Pancreas (tissue), 10 donors: ENCODE measurements around the gene ARHGEF7. TPM values are rescaled to one million over a fixed set of nuclear protein-coding genes. Genes with fewer than 3 reads are reported as not detected.

Source experiments
- ATAC-seq, 4 donors: fragments of 200-7000 bp; cut with Tn5 transposase; one replicate each; pipeline versions ENCODE4 v1.8.0 to v1.9.1; 2020; ENCODE audit warnings: mild to moderate bottlenecking in 4 of 4, moderate library complexity in 4 of 4
- DNase-seq, 6 donors: peaks; one replicate each; pipeline ENCODE4 v3.0.0-alpha.2; 2020
- FAIRE-seq: peaks from 2 replicates; lab custom pipeline; 2012; peaks lifted over from hg19 to GRCh38; lab: Jason Lieb, UNC
- H3K27ac ChIP-seq, 4 donors: fragments of 200-600 bp; sonication (generic); 1 replicate in 3 of 4; 2 replicates in 1 of 4; pipeline versions ENCODE4 v1.5.0 to v1.8.0; 2020
- H3K27me3 ChIP-seq, 4 donors: fragments of 200-600 bp; one replicate each; pipeline ENCODE4 v1.8.0; 2021
- H3K36me3 ChIP-seq, 3 donors: fragments of 200-600 bp; sonication (generic) in 1 of 3; one replicate each; pipeline versions ENCODE4 v1.5.0 to v1.8.0; 2020 to 2021
- H3K4me1 ChIP-seq, 3 donors: fragments of 200-600 bp; one replicate each; pipeline ENCODE4 v1.8.0; 2021
- H3K4me3 ChIP-seq, 4 donors: fragments of 200-600 bp; sonication (generic) in 2 of 4; one replicate each; pipeline versions ENCODE4 v1.5.0 to v1.8.0; 2020 to 2021
- H3K9me3 ChIP-seq, 4 donors: fragments of 200-600 bp; one replicate each; pipeline ENCODE4 v1.8.0; 2021
- CTCF ChIP-seq, 4 donors: fragments of 200-600 bp; sonication (generic) in 3 of 4; IDR thresholded peaks; one replicate each; pipeline versions ENCODE4 v1.5.0 to v1.8.0; 2021; ENCODE audit warnings: antibody characterized with exemption in 4 of 4
- WGBS, 2 donors: extraction: QIAGEN DNeasy Blood & Tissue Kit; methylation state at CpG; one replicate each; pipeline ENCODE4 v1.1.7; 2013; 5-methylcytosine and 5-hydroxymethylcytosine counted together
- intact Hi-C, 3 donors: fragments of 100-400 bp; cut with DNase I; formaldehyde crosslinking; loops; one replicate each; pipeline versions ENCODE4 v1.11.1 to v1.14.2; 2022
- polyA plus RNA-seq, 2 donors: library from polyadenylated mRNA; stranded (reverse); fragments of 200-250 nt; gene quantifications; one replicate each; pipeline ENCODE4 v1.2.3, GENCODE V29; 2013
- total RNA-seq, 6 donors: library from RNA; stranded (reverse); fragmentation: NEBNext Ultra II Directional in 4 of 6; extraction: Animal tissue kit (Norgen Biotek cat#: 25700) in 4 of 6; gene quantifications; one replicate each; pipeline versions ENCODE4 v1.2.1 to v1.2.4, GENCODE V29; 2021 to 2023
- donor health status: healthy with polysubstance abuse.
- donor health status: DM: no; HTN: no; CAD: no; lungs with moderate emphysema.
- donor health status: DM: no; HTN: no; CAD: no.
- donor health status: control.
- donor health status: control.
- donor health status: Bipolar disorder and iron deficiency.
- donor health status: DM: yes; HTN: yes; CAD: no.
- donor health status: DM: no; HTN: no; CAD: no.
- donor health status: DM: no; HTN: no; CAD: no.
- donor health status: DM: yes; HTN: yes; CAD: no.

ARHGEF7 gene
- total and polyA plus RNA-seq, 8 donors = 13.4 to 37.7 (median 22.2) TPM

- H3K4me3 ChIP-seq = no peak overlapping the region
- WGBS, 2 donors = 82 to 88% methylated on average over 10 of the region's 10 CpGs
- peaks cover 0 to 10% (median 0%) of the 10 kb centered on the region in 3 donors for H3K36me3 ChIP-seq
- intact Hi-C loops = no loop called here
- DNase-seq (no peak), FAIRE-seq (no peak), ATAC-seq (no peak)
- no peaks in the 10 kb centered on the region for H3K27me3 ChIP-seq
- no peaks in the 10 kb centered on the region for H3K9me3 ChIP-seq
- H3K4me1 ChIP-seq = no peaks in the 10 kb centered on the region
- no peak for TF ChIP-seq CTCF (IDR thresholded peaks at IDR 0.05)
- H3K27ac ChIP-seq = no peak overlapping the region
Observed at GRCh38 chr13:111230385-111230930, 115.3 kb downstream of the ARHGEF7 start.

- Histone ChIP-seq H3K27ac (no peak overlapping the region), H3K4me1 (no peaks in the 10 kb centered on the region), H3K36me3 (peaks cover 0 to 10% (median 0%) of the 10 kb centered on the region in 3 donors), H3K9me3 (no peaks in the 10 kb centered on the region), H3K4me3 (no peak overlapping the region), H3K27me3 (no peaks in the 10 kb centered on the region)
- ATAC-seq = no peak
- FAIRE-seq = no peak
- no peak for DNase-seq
- no peak for TF ChIP-seq CTCF (IDR thresholded peaks at IDR 0.05)
- intact Hi-C loops = no loop called here
- 96% methylated on average over 7 of the region's 7 CpGs for WGBS, 2 donors
Observed at GRCh38 chr13:111232191-111232590, 117.1 kb downstream of the ARHGEF7 start.

GRCh38 chr13:111233080-111233479, 118.0 kb downstream of the ARHGEF7 start:
- H3K4me3 ChIP-seq = no peak overlapping the region
- intact Hi-C loops = no loop called here
- DNase-seq (no peak), FAIRE-seq (no peak), ATAC-seq (no peak)
- no peaks in the 10 kb centered on the region for H3K27me3 ChIP-seq
- H3K4me1 ChIP-seq = no peaks in the 10 kb centered on the region
- TF ChIP-seq CTCF (IDR thresholded peaks at IDR 0.05) = no peak
- peaks cover 0 to 10% (median 0%) of the 10 kb centered on the region in 3 donors for H3K36me3 ChIP-seq
- no peak overlapping the region for H3K27ac ChIP-seq
- 87 to 89% methylated on average over 1 of the region's 1 CpG for WGBS, 2 donors
- no peaks in the 10 kb centered on the region for H3K9me3 ChIP-seq

DNA sequence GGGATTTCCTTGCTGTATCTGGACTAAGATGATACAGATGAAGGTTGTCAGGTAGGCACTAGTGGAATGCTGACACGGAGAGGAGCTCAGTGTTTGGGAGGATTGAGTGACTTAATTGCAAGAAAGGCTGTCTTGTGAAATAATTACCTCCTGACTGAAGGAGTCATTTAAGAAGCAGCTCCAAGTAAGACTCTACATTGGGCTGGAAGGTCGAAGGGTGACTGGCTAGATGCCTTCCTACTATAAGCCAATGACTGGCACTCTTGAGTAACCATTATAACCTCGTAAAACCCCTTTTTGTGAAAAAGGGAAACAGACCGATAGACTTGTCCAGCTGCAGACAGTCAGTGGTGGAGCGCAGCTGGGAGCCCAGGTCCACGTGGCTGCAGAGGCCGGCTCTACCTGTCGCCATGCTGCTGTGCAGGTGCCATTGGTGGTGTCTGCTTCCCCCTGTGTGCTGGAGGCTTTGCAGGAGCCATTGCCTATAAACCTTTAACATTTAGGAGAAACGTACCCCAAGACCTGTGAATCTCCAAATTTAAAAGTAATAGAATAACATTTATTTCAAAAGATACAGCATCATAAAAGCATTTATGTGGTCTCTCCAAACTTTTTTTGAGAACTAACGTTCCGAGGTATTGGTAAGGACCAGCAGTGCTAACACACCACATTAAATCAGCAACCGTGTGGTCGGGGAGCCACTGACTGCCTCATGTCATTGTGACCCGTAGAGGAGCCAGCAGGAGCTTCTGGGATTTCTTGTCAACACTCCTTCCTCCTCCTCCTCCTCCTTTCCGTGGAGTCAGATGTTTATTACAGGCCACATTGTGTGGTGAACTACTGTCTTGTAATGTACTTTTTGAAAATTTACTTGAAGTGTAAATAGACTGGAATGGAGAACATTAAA, 124.9 kb downstream of the ARHGEF7 start:
- WGBS, 2 donors = 92% methylated on average over 15 of the region's 15 CpGs
- Histone ChIP-seq H3K4me3 (no peak overlapping the region), H3K27me3 (no peaks in the 10 kb centered on the region), H3K4me1 (no peaks in the 10 kb centered on the region), H3K36me3 (peaks cover 0 to 20% (median 0%) of the 10 kb centered on the region in 3 donors), H3K9me3 (no peaks in the 10 kb centered on the region), H3K27ac (no peak overlapping the region)
- no peak for ATAC-seq
- intact Hi-C loops = no loop called here
- TF ChIP-seq CTCF (IDR thresholded peaks at IDR 0.05) = no peak
- FAIRE-seq = no peak
- no peak for DNase-seq
